ENCODE measurements around the gene CCNG1.
A peak's percentile ranks its signal among the peaks of the same experiment; 100 is the strongest.
"Not testable (repeated sequence)": the region's sequence is repeated elsewhere in the genome, so short reads cannot be mapped to it uniquely, and the experiment has no call there.

The CCNG1 gene

GRCh38 chr5:163437309-163438182 lies at the start of gene CCNG1:
Gene CCNG1 (plus strand): TSS chr5:163437595. CDS start chr5:163439257, 1,662 bp downstream.
- TF ChIP-seq CTCF (conservative IDR thresholded peaks at IDR 0.05; ENCODE audit: low read depth, low read length) = no peak
- peak; percentile 98 for DNase-seq (ENCODE audit: low read depth)
- H3K4me3 ChIP-seq (ENCODE audit: low read depth, low read length) = peak within 1 kb of the TSS; percentile 84

GRCh38 chr5:163395792-163396191 lies 41.6 kb upstream of the CCNG1 start:
- H3K4me3 ChIP-seq (ENCODE audit: low read depth, low read length) = no peak overlapping the region
- no peak for TF ChIP-seq CTCF (conservative IDR thresholded peaks at IDR 0.05; ENCODE audit: low read depth, low read length)
- no peak for DNase-seq (ENCODE audit: low read depth)

GRCh38 chr5:163396818-163397340 lies 40.5 kb upstream of the CCNG1 start:
- DNase-seq (ENCODE audit: low read depth); H3K4me3 ChIP-seq (ENCODE audit: low read depth, low read length): not testable (repeated sequence)

GRCh38 chr5:163397354-163397753 lies 40.0 kb upstream of the CCNG1 start:
- DNase-seq (ENCODE audit: low read depth) = no peak
- TF ChIP-seq CTCF (conservative IDR thresholded peaks at IDR 0.05; ENCODE audit: low read depth, low read length) = no peak
- no peak overlapping the region for H3K4me3 ChIP-seq (ENCODE audit: low read depth, low read length)

- no peak overlapping the region for H3K4me3 ChIP-seq (ENCODE audit: low read depth, low read length)
- DNase-seq (ENCODE audit: low read depth) = no peak
- no peak for TF ChIP-seq CTCF (conservative IDR thresholded peaks at IDR 0.05; ENCODE audit: low read depth, low read length)
Observed at GRCh38 chr5:163399923-163400322, 37.5 kb upstream of the CCNG1 start.

- H3K4me3 ChIP-seq (ENCODE audit: low read depth, low read length) = no peak overlapping the region
- no peak for TF ChIP-seq CTCF (conservative IDR thresholded peaks at IDR 0.05; ENCODE audit: low read depth, low read length)
- DNase-seq (ENCODE audit: low read depth) = no peak
Observed at GRCh38 chr5:163401271-163401670, 36.1 kb upstream of the CCNG1 start.

GRCh38 chr5:163402007-163402406 lies 35.4 kb upstream of the CCNG1 start:
- no peak overlapping the region for H3K4me3 ChIP-seq (ENCODE audit: low read depth, low read length)
- DNase-seq (ENCODE audit: low read depth) = no peak
- no peak for TF ChIP-seq CTCF (conservative IDR thresholded peaks at IDR 0.05; ENCODE audit: low read depth, low read length)
